GM20000 (cell line): ENCODE results near the gene PHLDB3.
"Not testable (repeated sequence)": the region's sequence is repeated elsewhere in the genome, so short reads cannot be mapped to it uniquely, and the experiment has no call there.

Experiments
- DNase-seq: peaks from one replicate; pipeline ENCODE4 v3.0.0; 2012; ENCODE audit warnings: low spot score
- TF ChIP-seq, protein P1 (sequence below): IDR thresholded peaks from 2 replicates; pipeline ENCODE4 v1.5.1; 2012; ENCODE audit warnings: mild to moderate bottlenecking, control low read depth; ENCODE audit errors: extremely low read depth, missing control alignments

Gene PHLDB3

DNA sequence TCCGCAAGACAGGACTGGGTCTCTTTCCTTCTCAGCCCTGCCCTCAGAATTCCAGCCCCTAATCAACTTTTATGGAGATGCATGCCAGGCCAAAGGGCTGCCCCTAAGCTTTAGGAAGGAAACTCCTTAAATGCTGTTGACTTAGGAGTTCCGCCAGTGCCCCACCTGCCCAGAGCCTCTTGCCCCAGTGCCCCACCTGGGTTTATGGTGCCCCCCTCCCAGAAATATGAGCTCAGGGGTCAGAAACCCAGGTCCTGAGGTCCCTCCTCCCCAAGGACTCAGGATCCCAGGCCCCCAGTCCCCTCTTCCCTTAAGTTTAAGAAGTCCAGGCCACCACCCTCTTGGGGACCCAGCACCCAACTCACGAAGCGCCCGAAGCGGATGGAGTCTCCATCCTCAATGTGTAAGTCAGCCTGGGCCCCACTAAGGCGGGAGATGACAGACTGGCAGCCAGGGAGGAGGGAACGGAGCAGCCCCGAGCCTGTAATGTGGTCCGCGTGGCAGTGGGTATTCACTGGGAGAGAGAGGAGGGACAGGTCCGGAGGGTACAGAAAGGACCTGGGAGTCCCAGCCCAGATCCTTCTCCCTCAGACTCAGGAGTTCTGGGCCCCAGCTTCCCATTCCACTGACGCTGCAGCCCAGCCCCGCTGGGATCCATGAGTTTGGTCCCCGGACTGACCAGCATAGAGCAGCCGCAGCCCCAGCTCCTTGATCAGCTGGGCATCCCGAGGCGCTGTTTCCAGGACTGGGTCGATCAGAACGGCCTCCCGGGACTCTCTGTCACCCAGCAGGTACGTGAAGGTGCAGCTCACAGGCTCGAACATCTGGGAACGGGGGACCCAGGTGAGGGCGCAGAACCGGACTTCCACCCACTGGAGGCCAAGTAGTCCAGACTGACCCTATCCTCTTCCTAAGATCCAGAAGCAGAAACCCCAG lies 21.6 kb upstream of the PHLDB3 start:
- TF ChIP-seq, protein P1, sequence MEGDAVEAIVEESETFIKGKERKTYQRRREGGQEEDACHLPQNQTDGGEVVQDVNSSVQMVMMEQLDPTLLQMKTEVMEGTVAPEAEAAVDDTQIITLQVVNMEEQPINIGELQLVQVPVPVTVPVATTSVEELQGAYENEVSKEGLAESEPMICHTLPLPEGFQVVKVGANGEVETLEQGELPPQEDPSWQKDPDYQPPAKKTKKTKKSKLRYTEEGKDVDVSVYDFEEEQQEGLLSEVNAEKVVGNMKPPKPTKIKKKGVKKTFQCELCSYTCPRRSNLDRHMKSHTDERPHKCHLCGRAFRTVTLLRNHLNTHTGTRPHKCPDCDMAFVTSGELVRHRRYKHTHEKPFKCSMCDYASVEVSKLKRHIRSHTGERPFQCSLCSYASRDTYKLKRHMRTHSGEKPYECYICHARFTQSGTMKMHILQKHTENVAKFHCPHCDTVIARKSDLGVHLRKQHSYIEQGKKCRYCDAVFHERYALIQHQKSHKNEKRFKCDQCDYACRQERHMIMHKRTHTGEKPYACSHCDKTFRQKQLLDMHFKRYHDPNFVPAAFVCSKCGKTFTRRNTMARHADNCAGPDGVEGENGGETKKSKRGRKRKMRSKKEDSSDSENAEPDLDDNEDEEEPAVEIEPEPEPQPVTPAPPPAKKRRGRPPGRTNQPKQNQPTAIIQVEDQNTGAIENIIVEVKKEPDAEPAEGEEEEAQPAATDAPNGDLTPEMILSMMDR: no peak
- DNase-seq: no peak

DNA sequence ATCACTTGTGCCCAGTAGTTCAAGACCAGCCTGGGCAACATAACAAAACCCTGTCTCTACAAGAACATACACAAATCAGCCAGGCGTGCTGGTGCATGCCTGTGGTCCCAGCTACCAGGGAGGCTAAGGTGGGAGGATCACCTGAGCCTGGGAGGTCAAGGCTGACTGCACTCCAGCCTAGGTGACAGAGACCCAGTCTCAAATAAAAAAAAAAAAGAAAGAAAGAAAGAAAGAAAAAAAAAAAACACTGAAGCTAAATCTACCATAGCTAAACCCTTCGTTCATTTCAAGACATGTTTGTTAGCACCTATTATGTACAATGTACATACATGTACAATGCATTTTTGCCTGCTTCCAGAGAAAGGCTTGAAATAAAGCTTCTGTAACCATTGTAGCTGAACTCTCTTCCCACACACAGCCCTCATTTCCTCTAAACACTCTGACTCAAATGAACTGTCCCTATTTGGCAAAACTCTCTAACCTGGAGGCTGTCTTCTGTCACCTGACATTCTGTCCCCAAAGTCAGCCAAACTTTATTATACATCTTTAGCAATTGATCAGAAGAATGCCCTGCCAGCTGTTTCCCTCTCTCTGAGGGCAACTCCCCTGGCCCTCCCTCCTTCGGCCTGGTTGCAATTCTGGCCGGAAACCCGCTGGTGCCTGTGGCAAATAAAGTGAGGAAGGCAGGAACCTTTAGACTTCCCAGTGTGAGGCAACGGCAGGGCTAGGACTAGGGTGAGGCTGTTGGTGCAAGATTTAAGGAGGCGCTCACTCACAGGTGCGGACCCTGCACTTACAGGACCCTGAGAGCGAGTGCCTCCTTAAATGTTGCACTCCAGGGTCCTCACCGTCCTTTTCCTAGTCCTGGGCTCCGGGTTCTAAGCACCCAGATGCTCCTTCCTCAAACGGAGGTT lies 20.6 kb upstream of the PHLDB3 start:
- peak; percentile 69 for DNase-seq
- TF ChIP-seq, protein P1: no peak

DNA sequence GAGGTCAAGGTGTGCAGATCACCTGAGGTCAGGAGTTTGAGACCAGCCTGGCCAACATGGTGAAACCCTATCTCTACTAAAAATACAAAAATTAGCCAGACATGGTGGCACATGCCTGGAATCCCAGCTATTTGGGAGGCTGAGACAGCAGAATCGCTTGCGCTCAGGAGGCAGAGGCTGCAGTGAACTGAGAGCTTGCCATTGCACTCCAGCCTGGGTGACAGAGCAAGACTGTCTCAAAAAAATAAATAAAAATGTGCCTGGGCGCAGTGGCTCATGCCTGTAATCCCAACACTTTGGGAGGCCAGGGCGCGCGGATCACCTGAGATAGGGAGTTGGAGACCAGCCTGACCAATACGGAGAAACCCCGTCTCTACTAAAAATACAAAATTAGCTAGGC lies 19.1 kb upstream of the PHLDB3 start:
- not testable (repeated sequence) for DNase-seq

GRCh38 chr19:43522929-43523328 lies 18.4 kb upstream of the PHLDB3 start:
- TF ChIP-seq, protein P1: no peak
- no peak for DNase-seq

GRCh38 chr19:43519436-43520088 lies 15.0 kb upstream of the PHLDB3 start:
- TF ChIP-seq, protein P1: peak; percentile 62
- peak; percentile 77 for DNase-seq

DNA sequence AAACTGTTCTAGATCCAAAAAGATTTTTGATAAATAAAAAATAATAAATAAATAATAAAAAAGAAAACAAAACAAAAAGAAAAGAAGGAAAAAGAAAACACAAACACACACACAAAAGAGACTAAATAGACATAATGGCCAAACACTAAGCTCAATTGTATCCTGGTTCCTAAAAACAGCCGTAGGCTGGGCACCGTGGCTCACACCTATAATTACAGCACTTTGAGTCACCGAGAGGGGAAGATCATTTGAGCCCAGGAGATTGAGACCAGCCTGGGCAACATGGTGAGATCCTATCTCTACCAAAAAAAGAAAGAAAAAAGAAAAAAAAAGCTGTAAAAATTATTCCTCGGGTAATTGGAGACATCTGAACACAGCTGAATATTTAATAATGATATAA lies 13.5 kb upstream of the PHLDB3 start:
- TF ChIP-seq, protein P1: no peak
- DNase-seq: no peak

DNA sequence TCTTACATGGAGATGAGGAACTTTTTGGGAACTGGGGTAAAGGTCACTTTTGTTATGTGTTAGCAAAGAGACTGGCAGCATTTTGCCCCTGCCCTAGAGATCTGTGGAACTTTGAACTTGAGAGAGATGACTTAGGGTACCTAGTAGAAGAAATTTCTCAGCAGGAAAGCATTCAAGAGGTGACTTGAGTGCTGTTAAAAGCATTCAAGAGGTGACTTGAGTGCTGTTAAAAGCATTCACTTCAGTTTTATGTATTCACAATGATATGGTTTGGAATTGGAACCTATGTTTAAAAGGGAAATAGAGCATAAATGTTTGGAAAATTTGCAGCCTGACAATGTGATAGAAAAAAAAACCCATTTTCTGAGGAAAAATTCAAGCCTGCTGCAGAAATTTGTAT lies 7.9 kb upstream of the PHLDB3 start:
- not testable (repeated sequence) for DNase-seq

- TF ChIP-seq, protein P1: no peak
- no peak for DNase-seq
These were observed 6.8 kb upstream of the PHLDB3 start for GRCh38 chr19:43511324-43511723.
